Measurements from ENCODE around the gene AMIGO2. TPM values are rescaled to one million over a fixed set of nuclear protein-coding genes. Genes with fewer than 3 reads are reported as not detected.
"Not testable (repeated sequence)": the region's sequence is repeated elsewhere in the genome, so short reads cannot be mapped to it uniquely, and the experiment has no call there.

The AMIGO2 gene
- total RNA-seq, 5 donors from 2014 or later (not counting 1 experiment from before 2014, with no cell fraction given): 9.6 to 15.4 (median 14.2) TPM

DNA sequence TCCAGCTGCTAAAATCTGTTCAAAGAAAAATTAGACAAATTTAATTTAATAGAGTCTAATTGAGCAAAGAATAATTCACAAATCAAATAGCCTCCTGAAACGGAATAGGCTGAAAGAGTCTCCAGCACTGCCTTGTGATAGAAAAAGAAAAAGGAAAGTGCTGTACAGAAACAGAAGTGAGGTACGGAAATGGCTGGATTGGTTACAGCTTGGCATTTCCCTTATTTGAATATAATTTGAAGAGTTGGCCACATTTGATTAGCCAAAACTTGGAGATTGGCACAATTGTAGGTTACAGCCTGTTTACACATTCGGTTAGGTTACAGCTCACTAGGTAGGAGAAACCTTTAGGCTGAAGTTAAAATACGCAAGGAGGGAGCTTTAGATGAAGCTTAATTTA is 25.1 kb downstream of the AMIGO2 start:
- Mint-ChIP-seq H3K27me3 (no peaks in the 10 kb centered on the region), H3K36me3 (no peaks in the 10 kb centered on the region), H3K9me3 (peaks cover 8 to 22% (median 11%) of the 10 kb centered on the region in 3 donors), H3K4me3 (no peak overlapping the region), H3K4me1 (no peaks in the 10 kb centered on the region), H3K27ac (no peak overlapping the region)
- POLR2A ChIA-PET: no interaction called here
- no peak for DNase-seq
- no peak for ATAC-seq (replicated peaks in 1 of 4)
- H3K27ac ChIP-seq (ENCODE audit: low read length): no peak overlapping the region
- H3K36me3 ChIP-seq (ENCODE audit: control insufficient read depth in 2 of 2, extremely low read depth in 1 of 2, insufficient read depth in 1 of 2, low read length in 1 of 2): no peaks in the 10 kb centered on the region
- H3K9me3 ChIP-seq: no peaks in the 10 kb centered on the region
- CTCF ChIA-PET: interaction anchor here in 1 of 2 donors (0.8 kb wide), 1 partner anchor 22 kb away, joined by 5 read pairs; no protein-coding TSS in a partner anchor
- no peaks in the 10 kb centered on the region for H3K27me3 ChIP-seq (replicated peaks in 1 of 2; ENCODE audit: control insufficient read depth in 2 of 2, extremely low read depth in 1 of 2, insufficient read depth in 2 of 2, low read length in 1 of 2)
- no peaks in the 10 kb centered on the region for H3K4me1 ChIP-seq (ENCODE audit: control insufficient read depth in 1 of 2, extremely low read depth in 1 of 2, insufficient read depth in 2 of 2, low read length in 2 of 2)
- 80% methylated on average over 1 of the region's 4 CpGs for WGBS (ENCODE audit: insufficient coverage)
- no peak overlapping the region for H3K4me3 ChIP-seq (ENCODE audit: control insufficient read depth in 1 of 2, extremely low read depth in 1 of 2, low read length in 1 of 2)

DNA sequence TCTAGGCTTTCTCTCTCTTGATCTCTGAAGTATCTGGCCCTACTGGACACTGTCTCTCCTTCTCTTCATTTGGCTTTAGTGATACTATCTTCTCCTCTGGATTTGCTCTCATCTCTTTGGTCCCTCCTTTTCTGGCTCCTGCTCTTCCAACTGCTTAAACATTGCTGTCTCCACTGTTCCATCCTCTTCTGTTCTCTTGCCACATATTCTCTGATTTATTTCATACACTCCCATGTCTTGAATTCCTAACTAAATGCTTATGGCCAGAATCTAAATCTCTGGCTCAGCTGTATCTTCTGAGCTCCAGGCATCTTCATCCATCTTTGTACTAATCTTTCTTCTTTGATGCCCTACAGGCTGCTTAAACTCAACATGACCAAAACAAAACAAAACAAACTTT is 25.8 kb downstream of the AMIGO2 start:
- Histone ChIP-seq H3K27ac (ENCODE audit: low read length) (no peak overlapping the region), H3K27me3 (replicated peaks in 1 of 2; ENCODE audit: control insufficient read depth in 2 of 2, extremely low read depth in 1 of 2, insufficient read depth in 2 of 2, low read length in 1 of 2) (no peaks in the 10 kb centered on the region), H3K4me3 (ENCODE audit: control insufficient read depth in 1 of 2, extremely low read depth in 1 of 2, low read length in 1 of 2) (no peak overlapping the region), H3K36me3 (ENCODE audit: control insufficient read depth in 2 of 2, extremely low read depth in 1 of 2, insufficient read depth in 1 of 2, low read length in 1 of 2) (no peaks in the 10 kb centered on the region), H3K4me1 (ENCODE audit: control insufficient read depth in 1 of 2, extremely low read depth in 1 of 2, insufficient read depth in 2 of 2, low read length in 2 of 2) (no peaks in the 10 kb centered on the region), H3K9me3 (no peaks in the 10 kb centered on the region)
- Mint-ChIP-seq H3K36me3 (no peaks in the 10 kb centered on the region), H3K4me1 (no peaks in the 10 kb centered on the region), H3K27me3 (no peaks in the 10 kb centered on the region), H3K9me3 (peaks cover 8 to 22% (median 11%) of the 10 kb centered on the region in 3 donors), H3K4me3 (no peak overlapping the region), H3K27ac (no peak overlapping the region)
- ATAC-seq (replicated peaks in 1 of 4) (no peak), DNase-seq (no peak)
- ChIA-PET CTCF (interaction anchor here (0.5 to 0.8 kb wide), 3 partner anchors 21 to 1930 kb away, joined by 3 to 5 read pairs (median 3); no protein-coding TSS in a partner anchor), POLR2A (no interaction called here)

DNA sequence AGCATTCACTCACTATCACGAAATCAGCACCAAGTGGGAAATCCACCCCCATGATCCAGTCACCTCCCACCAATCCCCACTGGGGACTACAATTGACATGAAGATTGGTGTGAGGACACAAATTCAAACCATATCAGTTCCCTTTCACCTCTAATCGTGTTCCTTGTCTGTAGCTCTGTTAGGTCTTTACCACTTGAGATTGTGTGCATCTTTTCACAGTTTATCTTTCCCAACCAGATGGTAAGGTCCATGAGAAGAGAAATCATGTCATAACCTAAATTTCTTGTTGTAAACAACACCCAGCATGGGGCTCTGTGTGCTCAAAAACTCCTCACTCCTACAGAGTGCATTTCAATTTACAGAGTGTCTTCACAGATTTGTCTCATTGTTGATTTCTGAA is 27.5 kb downstream of the AMIGO2 start:
- Mint-ChIP-seq H3K9me3 (peaks cover 4 to 22% (median 13%) of the 10 kb centered on the region in 3 donors), H3K4me1 (no peaks in the 10 kb centered on the region), H3K4me3 (no peak overlapping the region), H3K36me3 (no peaks in the 10 kb centered on the region), H3K27me3 (no peaks in the 10 kb centered on the region), H3K27ac (no peak overlapping the region)
- CTCF ChIA-PET: no interaction called here
- POLR2A ChIA-PET: no interaction called here
- Histone ChIP-seq H3K4me3 (ENCODE audit: control insufficient read depth in 1 of 2, extremely low read depth in 1 of 2, low read length in 1 of 2) (no peak overlapping the region), H3K27me3 (replicated peaks in 1 of 2; ENCODE audit: control insufficient read depth in 2 of 2, extremely low read depth in 1 of 2, insufficient read depth in 2 of 2, low read length in 1 of 2) (no peaks in the 10 kb centered on the region), H3K9me3 (no peaks in the 10 kb centered on the region), H3K27ac (ENCODE audit: low read length) (no peak overlapping the region), H3K36me3 (ENCODE audit: control insufficient read depth in 2 of 2, extremely low read depth in 1 of 2, insufficient read depth in 1 of 2, low read length in 1 of 2) (no peaks in the 10 kb centered on the region), H3K4me1 (ENCODE audit: control insufficient read depth in 1 of 2, extremely low read depth in 1 of 2, insufficient read depth in 2 of 2, low read length in 2 of 2) (no peaks in the 10 kb centered on the region)
- ATAC-seq (replicated peaks in 1 of 4): no peak
- no CpG with 5 or more reads among the region's 2 CpGs for WGBS (ENCODE audit: insufficient coverage)
- no peak for DNase-seq

DNA sequence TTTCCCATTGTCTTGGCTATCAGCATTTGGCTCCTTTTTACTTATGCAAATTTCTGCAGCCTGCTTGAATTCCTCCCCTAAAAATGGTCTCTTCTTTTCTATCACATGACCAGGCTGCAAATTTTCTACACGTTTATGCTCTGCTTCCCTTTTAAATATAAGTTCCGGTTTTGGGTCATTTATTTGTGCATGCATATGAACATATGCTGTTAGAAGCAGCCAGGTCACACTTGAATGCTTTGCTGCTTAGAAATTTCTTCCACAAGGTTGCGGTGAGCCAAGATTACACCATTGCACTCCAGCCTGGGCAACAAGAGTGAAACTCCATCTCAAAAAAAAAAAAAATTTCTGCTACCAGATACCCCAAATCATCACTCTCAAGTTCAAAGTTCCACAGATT is 28.5 kb downstream of the AMIGO2 start:
- WGBS (ENCODE audit: insufficient coverage): 86% methylated on average over 1 of the region's 3 CpGs
- H3K27me3 Mint-ChIP-seq; DNase-seq; H3K27me3 ChIP-seq (replicated peaks in 1 of 2; ENCODE audit: control insufficient read depth in 2 of 2, extremely low read depth in 1 of 2, insufficient read depth in 2 of 2, low read length in 1 of 2); H3K4me1 ChIP-seq (ENCODE audit: control insufficient read depth in 1 of 2, extremely low read depth in 1 of 2, insufficient read depth in 2 of 2, low read length in 2 of 2); H3K4me3 Mint-ChIP-seq; H3K36me3 ChIP-seq (ENCODE audit: control insufficient read depth in 2 of 2, extremely low read depth in 1 of 2, insufficient read depth in 1 of 2, low read length in 1 of 2); CTCF ChIA-PET; H3K27ac Mint-ChIP-seq; POLR2A ChIA-PET; H3K9me3 ChIP-seq; H3K36me3 Mint-ChIP-seq; ATAC-seq (replicated peaks in 1 of 4); H3K4me3 ChIP-seq (ENCODE audit: control insufficient read depth in 1 of 2, extremely low read depth in 1 of 2, low read length in 1 of 2); H3K27ac ChIP-seq (ENCODE audit: low read length); H3K4me1 Mint-ChIP-seq: not testable (repeated sequence)
- H3K9me3 Mint-ChIP-seq: peaks cover 2 to 18% (median 13%) of the 10 kb centered on the region in 3 donors

DNA sequence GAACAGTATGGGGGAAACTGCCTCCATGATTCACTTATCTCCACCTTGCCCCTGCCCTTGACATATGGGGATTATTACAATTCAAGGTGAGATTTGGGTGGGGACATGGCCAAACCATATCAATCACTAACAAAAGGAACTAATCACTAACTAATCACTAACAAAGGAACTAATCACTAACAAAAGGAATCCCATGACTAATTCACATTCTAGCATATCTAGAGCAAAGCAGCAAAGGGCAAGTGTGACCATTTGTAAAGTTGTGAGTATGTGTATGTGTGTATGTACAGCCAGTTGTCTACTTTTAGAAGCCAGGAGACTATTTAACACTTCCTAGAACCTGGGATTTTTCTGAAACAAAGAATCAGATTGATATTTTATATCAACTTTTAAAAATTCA is 31.2 kb downstream of the AMIGO2 start:
- H3K9me3 Mint-ChIP-seq: peaks cover 0 to 16% (median 13%) of the 10 kb centered on the region in 3 donors
- no peak for ATAC-seq (replicated peaks in 1 of 4)
- H3K36me3 Mint-ChIP-seq: no peaks in the 10 kb centered on the region
- H3K4me3 ChIP-seq (ENCODE audit: control insufficient read depth in 1 of 2, extremely low read depth in 1 of 2, low read length in 1 of 2): no peak overlapping the region
- no peaks in the 10 kb centered on the region for H3K27me3 ChIP-seq (replicated peaks in 1 of 2; ENCODE audit: control insufficient read depth in 2 of 2, extremely low read depth in 1 of 2, insufficient read depth in 2 of 2, low read length in 1 of 2)
- H3K9me3 ChIP-seq: no peaks in the 10 kb centered on the region
- DNase-seq: no peak
- CTCF ChIA-PET: no interaction called here
- no peak overlapping the region for H3K27ac Mint-ChIP-seq
- peaks cover 0 to 2% of the 10 kb centered on the region in 2 donors for H3K27me3 Mint-ChIP-seq
- no peaks in the 10 kb centered on the region for H3K4me1 Mint-ChIP-seq
- POLR2A ChIA-PET: no interaction called here
- H3K4me1 ChIP-seq (ENCODE audit: control insufficient read depth in 1 of 2, extremely low read depth in 1 of 2, insufficient read depth in 2 of 2, low read length in 2 of 2): no peaks in the 10 kb centered on the region
- no peaks in the 10 kb centered on the region for H3K36me3 ChIP-seq (ENCODE audit: control insufficient read depth in 2 of 2, extremely low read depth in 1 of 2, insufficient read depth in 1 of 2, low read length in 1 of 2)
- H3K27ac ChIP-seq (ENCODE audit: low read length): no peak overlapping the region
- no peak overlapping the region for H3K4me3 Mint-ChIP-seq

DNA sequence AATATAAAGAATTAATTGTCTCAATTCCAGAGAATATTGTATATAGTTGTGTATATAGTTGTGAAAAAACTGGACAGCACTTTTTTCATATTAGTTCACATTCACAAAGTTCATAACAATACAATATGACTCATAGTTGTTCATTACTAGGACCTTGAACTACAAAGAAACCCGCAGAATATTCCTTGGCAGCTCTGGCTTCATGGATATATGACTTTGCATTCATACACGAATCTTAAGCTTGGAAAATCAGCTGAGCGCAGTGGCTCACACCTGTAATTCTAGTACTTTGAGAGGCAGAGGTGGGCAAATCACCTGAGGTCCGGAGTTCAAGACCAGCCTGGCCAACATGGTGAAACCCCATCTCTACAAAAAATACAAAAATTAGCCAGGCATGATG is 38.4 kb downstream of the AMIGO2 start:
- H3K4me3 Mint-ChIP-seq: no peak overlapping the region
- H3K36me3 Mint-ChIP-seq: no peaks in the 10 kb centered on the region
- Histone ChIP-seq H3K4me1 (ENCODE audit: control insufficient read depth in 1 of 2, extremely low read depth in 1 of 2, insufficient read depth in 2 of 2, low read length in 2 of 2) (no peaks in the 10 kb centered on the region), H3K4me3 (ENCODE audit: control insufficient read depth in 1 of 2, extremely low read depth in 1 of 2, low read length in 1 of 2) (no peak overlapping the region), H3K36me3 (ENCODE audit: control insufficient read depth in 2 of 2, extremely low read depth in 1 of 2, insufficient read depth in 1 of 2, low read length in 1 of 2) (no peaks in the 10 kb centered on the region), H3K27me3 (replicated peaks in 1 of 2; ENCODE audit: control insufficient read depth in 2 of 2, extremely low read depth in 1 of 2, insufficient read depth in 2 of 2, low read length in 1 of 2) (no peaks in the 10 kb centered on the region), H3K27ac (ENCODE audit: low read length) (no peak overlapping the region), H3K9me3 (no peaks in the 10 kb centered on the region)
- no peak overlapping the region for H3K27ac Mint-ChIP-seq
- no peaks in the 10 kb centered on the region for H3K9me3 Mint-ChIP-seq
- no CpG with 5 or more reads among the region's 4 CpGs for WGBS (ENCODE audit: insufficient coverage)
- ATAC-seq (replicated peaks in 1 of 4): no peak
- H3K27me3 Mint-ChIP-seq: peaks cover 0 to 5% of the 10 kb centered on the region in 2 donors
- ChIA-PET CTCF (interaction anchor here in 1 of 2 donors (1.5 to 2.4 kb wide), 2 partner anchors 7 to 9 kb away, joined by 4 to 12 read pairs; no protein-coding TSS in a partner anchor), POLR2A (interaction anchor here in 1 of 2 donors (0.5 kb wide), 1 partner anchor 48 kb away, joined by 6 read pairs; no protein-coding TSS in a partner anchor)
- no peak for DNase-seq
- H3K4me1 Mint-ChIP-seq: no peaks in the 10 kb centered on the region

DNA sequence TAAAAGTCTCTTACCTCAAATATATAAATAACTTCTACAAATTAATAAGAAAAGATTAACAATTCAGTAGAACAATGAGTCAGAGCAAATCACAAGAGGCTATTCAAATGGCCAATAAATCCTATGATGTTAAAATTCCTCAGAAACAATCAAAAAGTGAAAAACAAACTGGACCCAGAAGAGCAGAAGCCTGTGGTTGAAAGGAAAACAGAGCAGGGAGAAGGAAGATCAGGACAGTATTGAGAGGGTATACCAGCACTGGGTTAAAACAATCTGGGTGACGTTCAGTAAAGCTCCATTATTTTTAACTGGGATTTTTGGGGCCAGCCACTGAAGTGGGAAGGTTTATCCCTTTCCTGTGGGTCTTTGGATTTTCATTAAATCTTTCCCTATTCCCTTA is 40.0 kb downstream of the AMIGO2 start:
- H3K4me1 ChIP-seq (ENCODE audit: control insufficient read depth in 1 of 2, extremely low read depth in 1 of 2, insufficient read depth in 2 of 2, low read length in 2 of 2): no peaks in the 10 kb centered on the region
- no peak for DNase-seq
- H3K9me3 Mint-ChIP-seq: no peaks in the 10 kb centered on the region
- H3K27me3 Mint-ChIP-seq: peaks cover 0 to 5% of the 10 kb centered on the region in 2 donors
- H3K4me3 Mint-ChIP-seq: no peak overlapping the region
- H3K36me3 ChIP-seq (ENCODE audit: control insufficient read depth in 2 of 2, extremely low read depth in 1 of 2, insufficient read depth in 1 of 2, low read length in 1 of 2): no peaks in the 10 kb centered on the region
- H3K9me3 ChIP-seq: no peaks in the 10 kb centered on the region
- no CpG with 5 or more reads among the region's 1 CpG for WGBS (ENCODE audit: insufficient coverage)
- CTCF ChIA-PET: no interaction called here
- H3K27ac ChIP-seq (ENCODE audit: low read length): no peak overlapping the region
- no peaks in the 10 kb centered on the region for H3K36me3 Mint-ChIP-seq
- POLR2A ChIA-PET: interaction anchor here in 1 of 2 donors (0.7 kb wide), 1 partner anchor 669 kb away, joined by 4 read pairs; no protein-coding TSS in a partner anchor
- no peak overlapping the region for H3K4me3 ChIP-seq (ENCODE audit: control insufficient read depth in 1 of 2, extremely low read depth in 1 of 2, low read length in 1 of 2)
- H3K27me3 ChIP-seq (replicated peaks in 1 of 2; ENCODE audit: control insufficient read depth in 2 of 2, extremely low read depth in 1 of 2, insufficient read depth in 2 of 2, low read length in 1 of 2): no peaks in the 10 kb centered on the region
- no peak overlapping the region for H3K27ac Mint-ChIP-seq
- peaks cover 4 to 8% (median 4%) of the 10 kb centered on the region in 3 donors for H3K4me1 Mint-ChIP-seq
- no peak for ATAC-seq (replicated peaks in 1 of 4)

Data from T-cell (primary cell).